Activated naive CD4-positive, alpha-beta T cell treated with anti-CD3 and anti-CD28 coated beads, Interleukin-2, amount 50 U/mL, for 72 hours (primary cell): ENCODE measurements around the gene CIZ1. TPM values are rescaled to one million over a fixed set of nuclear protein-coding genes. Genes with fewer than 3 reads are reported as not detected.
"Not testable (repeated sequence)": the region's sequence is repeated elsewhere in the genome, so short reads cannot be mapped to it uniquely, and the experiment has no call there.

ENCODE experiments used
- ATAC-seq, 2 donors: fragments of 150-1000 bp; cut with Tn5 transposase; 2 replicates each; pipeline ENCODE4 v1.10.0; 2021; ENCODE audit warnings: mild to moderate bottlenecking in 2 of 2, moderate library complexity in 2 of 2
- DNase-seq, 2 donors: peaks; one replicate each; pipeline ENCODE4 v3.0.0; 2021 to 2022; ENCODE audit warnings: low spot score in 2 of 2
- H3K27ac Mint-ChIP-seq, 2 donors: one replicate each; pipeline ENCODE4 v1.8.0; 2022; ENCODE audit warnings: mild to moderate bottlenecking in 2 of 2, mixed read lengths in 2 of 2
- H3K36me3 Mint-ChIP-seq, 2 donors: one replicate each; pipeline ENCODE4 v1.8.0; 2022; ENCODE audit warnings: mixed read lengths in 2 of 2
- H3K9me3 Mint-ChIP-seq, 2 donors: one replicate each; pipeline ENCODE4 v1.8.0; 2022; ENCODE audit warnings: mixed read lengths in 2 of 2
- total RNA-seq, 2 donors: library from RNA; stranded (reverse); gene quantifications; one replicate each; pipeline ENCODE4 v1.2.3, GENCODE V29; 2022

CIZ1 gene
- total RNA-seq, 2 donors from 2014 or later = 60.1 to 111 TPM

DNA sequence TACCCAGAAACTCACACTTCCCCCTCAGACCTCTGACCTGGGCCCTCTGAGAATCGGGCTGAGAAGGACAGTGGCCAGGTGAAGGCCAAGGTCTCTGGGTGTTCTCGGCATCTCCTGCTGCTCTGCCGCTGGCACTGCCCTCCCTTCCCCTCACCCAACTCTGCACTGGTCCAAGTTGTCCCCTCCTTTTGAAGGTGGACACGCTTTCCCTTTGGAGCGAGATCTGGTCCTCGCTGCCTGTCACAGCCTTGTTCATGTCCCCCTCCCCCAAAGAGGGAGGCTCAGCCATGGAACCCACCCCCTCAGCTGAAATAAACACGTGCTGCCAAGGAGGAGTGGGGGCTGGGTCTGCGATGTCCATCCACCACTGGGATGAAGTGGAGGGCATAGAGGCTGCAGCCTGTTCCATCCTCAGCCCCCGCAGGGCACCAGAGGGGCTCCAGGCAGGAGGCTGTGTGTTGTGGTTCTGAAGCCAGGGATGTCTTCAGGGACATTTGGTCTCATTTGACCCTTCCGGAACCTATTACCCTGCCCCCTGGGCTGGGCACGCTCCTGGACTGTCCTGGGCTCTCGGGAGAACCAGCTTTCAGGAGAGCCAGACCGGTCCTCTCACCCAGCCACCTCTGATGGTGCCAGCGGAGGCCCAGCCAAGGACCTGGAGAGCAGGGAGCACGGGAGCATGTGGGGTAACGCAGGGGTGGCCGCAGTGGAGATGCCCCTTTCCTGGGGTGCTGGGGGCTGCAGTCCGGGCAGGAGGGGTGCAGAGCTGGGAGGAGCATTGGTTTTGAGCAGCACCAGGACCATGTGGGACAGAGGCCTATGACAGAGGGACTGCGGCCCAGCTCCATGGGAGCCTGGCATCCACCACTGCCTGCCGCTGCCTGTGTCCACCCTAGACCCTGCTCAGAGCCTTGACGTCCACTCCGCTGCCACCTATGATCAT lies 46.9 kb downstream of the CIZ1 start:
- Mint-ChIP-seq H3K9me3 (no peaks in the 10 kb centered on the region), H3K36me3 (no peaks in the 10 kb centered on the region), H3K27ac (no peak overlapping the region)
- ATAC-seq = no peak
- no peak for DNase-seq

DNA sequence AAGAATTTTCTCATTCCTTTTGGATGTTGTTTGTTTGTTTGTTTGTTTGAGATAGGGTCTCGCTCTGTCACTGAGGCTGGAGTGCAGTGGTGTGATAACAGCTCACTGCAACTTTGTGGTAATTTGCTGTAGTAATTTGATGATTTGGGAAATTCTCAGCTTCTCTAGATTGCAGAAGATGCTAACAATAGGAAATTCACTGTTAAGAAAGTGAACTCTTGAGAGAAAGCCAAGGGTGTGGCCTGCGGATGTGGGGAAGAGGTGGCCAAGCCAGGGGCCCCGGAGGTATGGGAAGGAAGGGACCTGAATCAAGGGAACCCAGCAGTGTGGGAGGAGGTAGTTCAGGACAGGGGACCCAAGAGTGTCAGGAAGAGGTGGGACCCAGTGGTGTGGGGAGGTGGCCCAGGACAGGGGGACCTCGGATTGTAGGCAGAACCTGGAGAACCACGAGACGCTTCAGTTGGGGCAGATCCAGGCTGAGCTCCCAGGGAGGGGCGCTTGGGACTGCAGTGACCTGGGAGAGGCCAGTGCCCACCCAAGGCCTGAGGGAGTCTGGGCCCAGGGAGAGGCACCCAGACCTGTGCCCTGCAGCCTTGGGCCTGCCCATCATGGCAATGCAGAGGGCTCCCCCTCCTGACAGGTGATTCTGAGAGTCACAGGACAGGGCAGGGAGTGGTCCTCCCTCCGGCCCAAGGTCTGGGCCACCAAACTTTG lies 47.7 kb downstream of the CIZ1 start:
- H3K36me3 Mint-ChIP-seq = no peaks in the 10 kb centered on the region
- H3K27ac Mint-ChIP-seq = peak overlapping the region in 1 of 2 donors; percentile 52
- H3K9me3 Mint-ChIP-seq = no peaks in the 10 kb centered on the region
- ATAC-seq = no peak
- DNase-seq = no peak

DNA sequence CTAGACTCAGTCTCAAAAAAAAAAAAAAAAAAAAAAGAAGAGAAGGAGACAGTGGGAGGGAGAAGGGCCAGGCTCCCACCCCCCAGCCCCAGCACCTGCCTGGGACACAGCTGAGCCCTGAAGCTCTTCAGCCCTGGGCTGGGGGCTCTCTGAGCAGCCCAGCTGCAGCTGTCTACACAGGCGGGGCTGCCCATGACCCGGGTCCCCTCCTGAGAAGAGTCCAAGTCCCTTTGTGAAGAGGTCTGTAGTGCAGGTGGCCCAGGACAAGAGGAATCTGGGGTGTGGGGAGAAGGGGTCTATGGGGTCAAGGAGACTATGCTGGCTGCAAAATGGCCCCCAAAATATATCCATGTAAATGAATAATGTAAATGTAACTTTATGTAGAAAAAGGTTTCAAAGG lies 48.8 kb downstream of the CIZ1 start:
- Mint-ChIP-seq H3K36me3 (no peaks in the 10 kb centered on the region), H3K9me3 (no peaks in the 10 kb centered on the region), H3K27ac (no peak overlapping the region)
- DNase-seq (no peak), ATAC-seq (no peak)

DNA sequence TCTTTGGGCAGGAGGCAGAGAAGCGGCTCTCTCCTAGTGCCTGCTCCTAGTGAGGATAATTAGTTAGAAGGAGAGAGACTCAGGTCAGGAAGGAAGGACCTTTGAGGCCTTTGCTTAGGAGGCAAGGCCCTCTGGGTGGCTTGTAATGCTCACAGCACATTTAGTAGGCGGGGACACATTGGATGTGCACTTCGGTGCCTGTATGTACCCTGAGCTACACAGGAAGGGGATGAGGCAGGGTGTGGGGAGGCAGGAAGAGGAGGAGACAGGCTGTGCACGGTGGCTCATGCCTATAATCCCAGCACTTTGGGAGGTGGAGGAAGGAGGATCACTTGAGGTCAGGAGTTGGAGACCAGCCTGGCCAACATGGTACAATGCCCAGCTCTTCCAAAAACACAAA lies 49.3 kb downstream of the CIZ1 start:
- Mint-ChIP-seq H3K27ac (peak overlapping the region; percentile 6 to 95), H3K36me3 (no peaks in the 10 kb centered on the region), H3K9me3 (no peaks in the 10 kb centered on the region)
- no peak for DNase-seq
- peak in 1 of 2 donors; percentile 46 for ATAC-seq

DNA sequence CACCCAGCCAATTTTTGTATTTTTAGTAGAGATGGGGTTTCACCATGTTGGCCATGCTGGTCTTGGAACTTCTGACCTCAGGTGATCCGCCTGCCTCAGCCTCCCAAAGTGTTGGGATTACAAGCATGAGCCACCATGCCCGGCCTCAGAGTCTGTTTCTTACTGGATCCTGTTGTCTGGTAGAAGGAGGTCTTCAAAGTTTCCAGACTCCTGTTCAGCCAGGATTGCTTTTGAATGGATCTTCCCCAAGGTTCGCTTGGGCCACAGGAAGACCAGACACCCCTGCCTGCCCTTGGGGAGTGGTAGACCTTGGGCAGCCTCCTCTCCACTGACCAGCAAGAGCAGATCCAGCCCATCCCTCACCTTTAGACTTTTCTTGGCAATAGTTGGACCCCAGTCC lies 49.8 kb downstream of the CIZ1 start:
- H3K36me3 Mint-ChIP-seq = no peaks in the 10 kb centered on the region
- H3K9me3 Mint-ChIP-seq = no peaks in the 10 kb centered on the region
- ATAC-seq (no peak), DNase-seq (no peak)
- H3K27ac Mint-ChIP-seq = peak overlapping the region; percentile 6 to 95

DNA sequence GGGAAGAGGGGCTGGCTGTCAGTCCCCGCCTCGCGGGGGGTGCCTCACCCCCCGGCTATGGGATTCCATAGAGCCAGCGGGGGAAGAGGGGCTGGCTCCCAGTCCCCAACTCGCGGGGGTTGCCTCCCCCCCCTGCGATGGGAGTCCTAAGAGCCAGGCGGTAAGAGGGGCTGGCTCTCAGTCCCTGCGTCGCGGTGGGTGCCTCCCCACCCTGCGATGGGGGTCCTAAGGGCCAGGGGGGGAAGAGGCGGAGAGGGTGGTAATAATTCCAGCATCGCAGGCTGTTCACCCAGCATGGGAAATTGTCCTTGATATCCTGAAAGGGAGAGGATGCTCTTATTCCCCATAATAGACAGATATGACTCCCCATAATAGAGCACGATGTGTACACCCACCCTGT lies 51.8 kb downstream of the CIZ1 start:
- H3K27ac Mint-ChIP-seq = no peak overlapping the region
- ATAC-seq = no peak
- H3K36me3 Mint-ChIP-seq = no peaks in the 10 kb centered on the region
- no peaks in the 10 kb centered on the region for H3K9me3 Mint-ChIP-seq
- no peak for DNase-seq

DNA sequence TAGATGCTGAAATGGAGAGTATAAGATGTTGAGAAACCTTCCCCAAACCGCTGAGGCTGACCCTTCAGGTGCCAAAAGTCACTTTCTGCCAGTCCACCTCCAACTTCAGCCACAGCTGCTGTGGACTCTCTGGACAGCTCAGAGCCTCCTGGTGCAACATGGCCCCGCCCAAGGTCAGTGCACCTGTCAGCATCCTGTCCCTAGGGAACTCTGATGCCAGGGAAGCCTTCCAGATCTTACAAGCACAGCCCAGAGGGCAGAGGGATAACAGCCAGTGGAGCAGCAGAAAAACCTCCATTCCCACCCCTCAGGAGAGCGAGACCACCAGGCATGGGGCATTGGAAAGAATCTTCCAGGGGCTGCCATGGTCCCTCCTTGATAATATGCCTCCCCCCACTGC lies 53.4 kb downstream of the CIZ1 start:
- Mint-ChIP-seq H3K36me3 (no peaks in the 10 kb centered on the region), H3K27ac (no peak overlapping the region), H3K9me3 (no peaks in the 10 kb centered on the region)
- DNase-seq (no peak), ATAC-seq (no peak)

DNA sequence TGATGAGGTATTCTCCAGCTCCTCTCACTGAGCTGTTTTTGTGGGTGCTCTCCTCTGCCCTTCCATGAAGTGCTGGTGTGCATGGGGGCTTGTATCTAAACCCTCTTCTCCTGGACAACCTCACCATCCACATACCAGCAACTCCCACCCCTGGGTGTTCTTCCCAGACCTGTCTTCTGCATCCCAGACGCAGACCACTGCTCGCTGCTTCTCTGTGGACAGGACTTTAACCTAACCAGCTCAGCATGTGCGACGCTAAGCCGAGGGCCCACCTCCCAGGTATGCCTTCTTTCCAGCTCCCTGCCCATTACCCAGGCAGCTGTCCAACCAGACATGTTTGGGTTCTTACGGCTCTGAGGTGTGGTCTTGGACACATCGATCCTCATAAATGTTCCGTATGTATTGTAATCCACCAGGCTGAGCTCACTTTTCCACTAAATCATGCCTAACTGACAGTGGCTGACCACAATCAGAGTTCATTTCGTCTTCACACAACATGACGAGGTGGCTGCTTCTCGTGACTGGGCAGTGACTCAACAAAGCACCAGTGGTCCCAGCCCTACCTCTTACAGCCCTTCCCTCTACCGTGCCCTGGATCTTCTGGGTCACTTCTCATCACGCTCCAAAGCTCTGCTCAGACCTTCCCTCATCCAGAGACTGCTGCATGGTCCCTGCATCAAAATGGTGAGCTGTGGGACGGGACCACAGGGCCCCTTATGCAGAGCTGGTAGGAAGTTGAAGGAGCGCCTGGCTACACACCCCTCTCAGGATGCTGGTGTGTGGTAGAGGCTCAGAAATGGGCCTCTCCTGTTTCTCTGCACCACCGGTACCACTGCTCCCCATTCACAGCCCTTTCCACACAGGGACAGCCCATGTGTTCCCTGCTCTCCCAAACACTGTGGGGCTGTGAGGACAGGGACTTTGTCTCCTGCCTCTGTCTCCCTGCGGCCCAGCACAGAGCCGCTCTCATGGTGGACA lies 54.3 kb downstream of the CIZ1 start:
- DNase-seq (no peak), ATAC-seq (no peak)
- Mint-ChIP-seq H3K27ac (no peak overlapping the region), H3K9me3 (no peaks in the 10 kb centered on the region), H3K36me3 (no peaks in the 10 kb centered on the region)

DNA sequence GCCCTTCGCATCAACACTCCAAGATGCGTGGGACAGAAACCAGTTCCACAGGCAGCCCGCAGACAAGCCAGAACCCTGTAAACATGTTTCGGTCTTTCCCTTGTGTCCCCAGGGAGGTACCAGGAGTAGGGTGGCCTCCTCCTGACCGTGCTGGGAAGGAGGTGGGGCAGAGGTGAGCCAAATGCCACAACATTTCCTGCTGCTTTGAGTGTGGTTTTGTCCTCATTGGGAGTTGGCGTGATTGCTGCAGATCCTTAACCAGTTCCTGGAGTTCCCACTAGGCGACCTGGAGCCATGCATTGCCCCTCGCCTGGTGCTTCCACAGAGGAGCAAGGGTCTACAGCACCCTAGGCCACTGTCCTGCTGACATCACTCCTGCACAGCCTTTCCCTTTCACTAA lies 55.8 kb downstream of the CIZ1 start:
- not testable (repeated sequence) for H3K9me3 Mint-ChIP-seq, DNase-seq, H3K36me3 Mint-ChIP-seq, ATAC-seq
- peak overlapping the region in 1 of 2 donors; percentile 13 for H3K27ac Mint-ChIP-seq

DNA sequence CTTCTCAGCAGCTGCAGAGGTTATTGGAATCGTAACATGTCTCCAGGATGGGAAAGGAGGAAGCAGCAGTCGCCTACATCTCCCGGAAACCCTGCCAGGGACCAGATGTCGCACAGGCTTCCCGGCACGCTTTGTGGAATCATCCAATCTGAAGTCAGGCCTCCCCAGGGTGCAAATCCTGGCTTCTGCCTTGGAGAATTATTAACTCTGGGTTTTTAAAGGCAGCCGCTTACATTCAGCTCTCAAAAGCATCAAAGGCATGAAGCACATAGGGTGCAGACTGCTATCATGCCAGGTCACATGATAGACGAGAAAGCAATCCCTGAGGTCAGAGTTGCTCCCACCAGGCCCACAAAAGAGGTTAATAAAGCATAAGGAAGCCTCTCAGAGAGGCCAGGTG lies 59.2 kb downstream of the CIZ1 start:
- H3K36me3 Mint-ChIP-seq, ATAC-seq, H3K27ac Mint-ChIP-seq, H3K9me3 Mint-ChIP-seq, DNase-seq: not testable (repeated sequence)

DNA sequence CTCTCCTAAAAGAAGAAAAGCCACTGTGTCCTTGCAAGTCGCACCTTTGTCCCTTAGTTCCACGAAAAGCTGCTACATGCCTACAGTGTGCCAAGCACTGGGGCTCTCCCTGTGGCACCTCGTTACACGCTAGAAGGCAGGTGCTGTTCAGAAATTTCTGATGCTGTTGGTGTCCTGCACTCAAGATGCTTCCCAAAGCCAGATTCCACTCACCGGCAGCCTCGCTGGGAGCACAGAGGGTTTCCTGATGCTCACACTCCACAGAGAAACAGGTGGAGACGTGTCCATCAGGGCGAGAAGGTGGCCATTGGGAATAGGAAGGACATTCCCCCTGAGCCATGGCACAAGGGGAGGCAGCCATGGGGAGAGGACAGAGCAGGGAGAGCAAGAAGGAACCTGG lies 60.0 kb downstream of the CIZ1 start:
- peak overlapping the region in 1 of 2 donors; percentile 82 for H3K27ac Mint-ChIP-seq
- not testable (repeated sequence) for H3K36me3 Mint-ChIP-seq, H3K9me3 Mint-ChIP-seq, ATAC-seq, DNase-seq

DNA sequence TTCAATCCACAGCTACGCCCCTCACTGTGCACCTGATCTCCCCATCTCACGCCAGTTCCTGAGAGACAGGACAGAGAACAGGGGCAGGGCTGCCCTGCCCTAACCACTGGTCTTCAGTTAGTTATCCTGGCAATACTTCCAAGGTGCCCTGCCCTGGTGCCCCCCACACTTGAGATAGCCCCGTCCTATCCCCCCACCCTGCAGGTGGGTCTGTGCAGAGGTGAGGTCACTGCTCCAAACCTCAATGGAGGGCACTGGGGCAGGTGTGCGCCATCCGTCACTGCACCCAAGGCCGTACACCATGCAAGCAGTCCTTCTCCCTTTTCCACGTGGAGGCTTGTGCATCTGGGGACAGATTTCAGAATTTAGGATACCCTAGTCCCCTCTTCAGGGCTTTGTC lies 60.7 kb downstream of the CIZ1 start:
- H3K27ac Mint-ChIP-seq, H3K9me3 Mint-ChIP-seq, DNase-seq, H3K36me3 Mint-ChIP-seq, ATAC-seq: not testable (repeated sequence)

DNA sequence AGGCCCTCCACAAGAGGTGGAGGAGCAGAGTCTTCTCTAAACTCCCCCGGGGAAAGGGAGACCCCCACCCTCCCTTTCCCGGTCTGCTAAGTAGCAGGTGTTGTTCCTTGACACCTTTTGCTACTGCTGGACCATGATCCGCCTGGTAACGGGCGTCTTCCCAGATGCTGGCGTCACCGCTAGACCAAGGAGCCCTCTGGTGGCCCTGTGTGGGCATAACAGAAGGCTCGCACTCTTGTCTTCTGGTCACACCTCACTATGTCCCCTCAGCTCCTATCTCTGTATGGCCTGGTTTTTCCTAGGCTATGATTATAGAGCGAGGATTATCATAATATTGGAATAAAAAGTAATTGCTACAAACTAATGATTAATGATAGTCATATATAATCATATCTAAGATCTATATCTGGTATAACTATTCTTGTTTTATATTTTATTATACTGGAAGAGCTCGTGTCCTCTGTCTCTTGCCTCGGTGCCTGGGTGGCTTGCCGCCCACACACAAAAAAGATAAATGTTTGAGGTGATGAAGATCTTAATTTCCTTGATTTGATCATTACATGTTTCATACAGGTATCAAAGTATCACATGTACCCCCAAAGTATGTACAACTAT lies 61.3 kb downstream of the CIZ1 start:
- not testable (repeated sequence) for ATAC-seq, H3K36me3 Mint-ChIP-seq, H3K9me3 Mint-ChIP-seq, H3K27ac Mint-ChIP-seq
- peak in 1 of 2 donors; percentile 57 for DNase-seq

DNA sequence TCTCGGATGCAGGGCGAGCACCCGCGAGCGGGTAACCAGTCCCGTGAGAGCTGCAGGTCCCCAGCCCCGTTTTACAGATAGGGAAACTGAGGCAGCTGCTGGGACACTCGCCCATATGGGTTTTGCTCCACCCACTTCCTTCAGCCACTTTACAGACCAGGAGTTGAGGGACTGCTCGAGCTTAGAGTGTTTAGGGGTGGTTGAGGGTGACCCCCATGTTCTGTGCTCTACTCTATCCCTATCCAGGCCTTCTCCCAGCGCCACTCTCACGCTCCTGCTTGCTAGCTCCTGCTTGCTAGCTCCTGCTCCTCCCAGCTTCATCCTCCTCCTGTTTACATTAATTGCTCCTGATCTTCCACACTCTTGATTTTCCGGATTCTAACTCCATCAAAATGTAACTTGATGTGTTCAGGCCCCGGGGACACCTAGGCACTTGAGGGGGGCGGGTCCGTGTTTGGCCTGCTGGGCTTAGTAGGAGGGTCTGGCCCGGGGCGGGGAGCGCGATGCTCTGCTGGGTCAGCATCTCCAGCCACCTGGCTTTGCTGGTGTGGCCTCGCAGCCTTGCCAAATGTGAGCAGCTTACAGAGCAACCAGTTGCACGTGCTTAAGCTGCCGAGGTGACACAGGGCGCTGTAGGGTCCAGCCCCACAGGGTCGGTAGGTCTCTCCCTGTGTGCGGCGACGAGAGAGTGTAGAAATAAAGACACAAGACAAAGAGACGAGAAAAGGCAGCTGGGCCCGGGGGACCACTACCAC lies 62.4 kb downstream of the CIZ1 start:
- peak overlapping the region; percentile 69 to 91 for H3K27ac Mint-ChIP-seq
- ATAC-seq (no peak), DNase-seq (no peak)
- peaks cover 0 to 5% of the 10 kb centered on the region in 2 donors for H3K36me3 Mint-ChIP-seq
- no peaks in the 10 kb centered on the region for H3K9me3 Mint-ChIP-seq

DNA sequence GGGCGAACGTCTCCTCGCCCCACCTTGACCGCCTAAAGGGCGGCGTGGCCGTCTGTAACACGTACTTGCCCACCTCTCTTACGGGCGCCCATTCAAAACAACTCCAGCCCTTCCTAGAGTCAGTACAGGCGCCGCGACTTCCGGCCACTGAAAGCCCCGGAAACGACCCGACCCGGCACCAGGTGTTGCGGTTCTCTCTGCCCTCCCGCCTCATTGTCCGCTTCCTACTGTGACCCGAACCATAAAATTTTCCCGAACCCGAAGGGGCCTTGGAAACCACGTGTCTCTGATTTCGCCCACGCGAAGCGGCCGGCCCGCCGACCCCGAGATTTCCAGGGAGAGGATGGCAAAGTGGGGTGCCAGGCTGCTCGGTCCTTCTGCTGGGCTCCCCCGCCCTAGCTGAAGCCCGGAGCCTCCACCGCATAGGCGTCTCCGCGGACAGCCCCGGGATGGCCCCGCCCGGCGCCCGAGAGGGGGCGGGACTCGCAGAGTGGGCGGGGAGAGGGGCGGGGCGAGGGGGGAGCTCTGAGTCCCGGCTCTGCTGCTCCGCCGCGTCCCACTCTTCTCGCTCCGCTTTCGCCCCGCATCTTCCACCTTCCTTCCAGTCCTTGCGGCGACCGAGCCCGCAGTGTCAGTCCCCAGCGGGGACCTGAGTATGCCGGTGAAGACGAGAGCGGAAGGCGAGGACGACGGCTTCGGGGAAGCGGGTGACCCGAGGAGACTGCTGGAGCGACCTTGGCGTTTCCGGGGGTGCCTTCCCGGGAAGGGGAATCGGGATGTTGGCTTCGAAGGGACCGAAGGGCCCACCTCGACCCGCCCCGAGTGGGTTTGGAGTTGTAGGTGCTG lies 63.2 kb downstream of the CIZ1 start:
- DNase-seq (peak; percentile 85 to 90), ATAC-seq (peak; percentile 81 to 86)
- Mint-ChIP-seq H3K9me3 (no peaks in the 10 kb centered on the region), H3K36me3 (peaks cover 0 to 5% of the 10 kb centered on the region in 2 donors), H3K27ac (peak overlapping the region; percentile 91 to 99)
